Stomach (tissue), 9 donors: ENCODE measurements around the gene ELOVL5. TPM values are rescaled to one million over a fixed set of nuclear protein-coding genes. Genes with fewer than 3 reads are reported as not detected.
A peak's percentile ranks its signal among the peaks of the same experiment; 100 is the strongest.
"Not testable (repeated sequence)": the region's sequence is repeated elsewhere in the genome, so short reads cannot be mapped to it uniquely, and the experiment has no call there.

Source experiments
- DNase-seq, 2 donors: peaks; one replicate each; pipeline versions ENCODE4 v3.0.0 to v3.0.0-alpha.2; 2013 to 2019
- H3K27ac ChIP-seq, 5 donors: fragments of 200-600 bp in 4 of 5; sonication (generic) in 4 of 5; one replicate each; pipeline ENCODE4 v1.5.1; 2013 to 2019; ENCODE audit warnings: mild to moderate bottlenecking in 1 of 5, moderate library complexity in 1 of 5
- H3K27me3 ChIP-seq, 3 donors: fragments of 200-600 bp; sonication (generic); one replicate each; pipeline ENCODE4 v1.5.1; 2017 to 2019; ENCODE audit warnings: mixed run types in 1 of 3
- H3K36me3 ChIP-seq, 4 donors: fragments of 200-600 bp; sonication (generic); 1 replicate in 3 of 4; 2 replicates in 1 of 4; pipeline ENCODE4 v1.5.1; 2016 to 2019
- H3K4me1 ChIP-seq, 4 donors: fragments of 200-600 bp; sonication (generic); one replicate each; pipeline ENCODE4 v1.5.1; 2016 to 2019
- H3K4me3 ChIP-seq, 4 donors: fragments of 200-600 bp; sonication (generic) in 3 of 4; one replicate each; pipeline ENCODE4 v1.5.1; 2016 to 2019; ENCODE audit warnings: mild to moderate bottlenecking in 1 of 4
- H3K9me3 ChIP-seq, 4 donors: fragments of 200-600 bp; sonication (generic); one replicate each; pipeline ENCODE4 v1.5.1; 2016 to 2019
- EP300 ChIP-seq: sonication (generic); formaldehyde crosslinking; IDR thresholded peaks from one replicate; pipeline ENCODE4 v1.6.1; 2017; ENCODE audit warnings: antibody characterized with exemption
- POLR2A ChIP-seq, 4 donors: fragments of 450-650 bp; IDR thresholded peaks; one replicate each; pipeline ENCODE4 v1.6.1; 2016; ENCODE audit warnings: antibody characterized with exemption in 4 of 4, control low read depth in 2 of 4, mild to moderate bottlenecking in 1 of 4, moderate library complexity in 1 of 4
- POLR2AphosphoS5 ChIP-seq, 3 donors: sonication (generic); formaldehyde crosslinking; IDR thresholded peaks; one replicate each; pipeline ENCODE4 v1.6.1; 2016; ENCODE audit warnings: antibody characterized with exemption in 3 of 3
- WGBS, 5 donors: extraction: QIAGEN DNeasy Blood & Tissue Kit in 3 of 5; methylation state at CpG; one replicate each; pipeline versions ENCODE4 v1.1.5 to v1.1.7; 2013 to 2018; 5-methylcytosine and 5-hydroxymethylcytosine counted together
- intact Hi-C: fragments of 100-400 bp; cut with DNase I; formaldehyde crosslinking; loops from one replicate; pipeline ENCODE4 v1.15.1; 2023; ENCODE audit warnings: low total_unique reads
- polyA plus RNA-seq, 3 donors: library from polyadenylated mRNA; stranded (reverse); fragments of 200-250 nt; gene quantifications; one replicate each; pipeline ENCODE4 v1.2.3, GENCODE V29; 2013
- total RNA-seq, 5 donors: library from RNA; depleted of rRNA; stranded (reverse); fragments of >200 nt; gene quantifications; one replicate each; pipeline versions ENCODE4 v1.1.0 to v1.2.3, GENCODE V29; 2014 to 2016
- TF ChIP-seq, protein P1 (sequence below), 7 experiments: fragments of 450-650 bp in 4 of 7; fragments of 200-600 bp in 3 of 7; sonication (generic) in 3 of 7; IDR thresholded peaks; one replicate each; pipeline ENCODE4 v1.5.1; 2016 to 2019; ENCODE audit warnings: antibody characterized with exemption in 7 of 7, control low read depth in 2 of 7, mild to moderate bottlenecking in 1 of 7
- donor health status: healthy with polysubstance abuse.
- donor health status: Bipolar disorder and iron deficiency.
- donor health status: healthy.

ELOVL5 gene
- total and polyA plus RNA-seq, 8 donors: 2.6 to 57.8 (median 12.8) TPM

DNA sequence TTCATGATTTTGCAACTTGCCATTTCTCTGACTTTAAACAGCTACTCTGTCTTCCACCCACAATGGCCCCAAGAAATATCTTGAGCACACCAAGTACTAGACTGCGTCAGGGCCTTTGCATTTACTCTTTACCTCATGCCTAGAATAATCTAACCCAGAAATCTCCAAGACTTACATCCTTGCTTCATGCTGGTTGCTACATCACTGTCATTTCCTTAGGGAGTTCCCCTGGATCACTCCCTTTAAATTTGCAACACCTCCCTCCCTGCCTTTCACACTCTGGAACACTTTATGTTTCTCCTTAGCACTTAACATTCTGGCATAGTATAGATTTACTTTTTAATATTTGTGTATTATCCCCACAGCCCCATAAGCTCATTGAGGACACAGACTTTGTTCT, 4.9 kb upstream of the ELOVL5 start:
- TF ChIP-seq POLR2AphosphoS5 (IDR thresholded peaks at IDR 0.05): no peak
- TF ChIP-seq, protein P1, sequence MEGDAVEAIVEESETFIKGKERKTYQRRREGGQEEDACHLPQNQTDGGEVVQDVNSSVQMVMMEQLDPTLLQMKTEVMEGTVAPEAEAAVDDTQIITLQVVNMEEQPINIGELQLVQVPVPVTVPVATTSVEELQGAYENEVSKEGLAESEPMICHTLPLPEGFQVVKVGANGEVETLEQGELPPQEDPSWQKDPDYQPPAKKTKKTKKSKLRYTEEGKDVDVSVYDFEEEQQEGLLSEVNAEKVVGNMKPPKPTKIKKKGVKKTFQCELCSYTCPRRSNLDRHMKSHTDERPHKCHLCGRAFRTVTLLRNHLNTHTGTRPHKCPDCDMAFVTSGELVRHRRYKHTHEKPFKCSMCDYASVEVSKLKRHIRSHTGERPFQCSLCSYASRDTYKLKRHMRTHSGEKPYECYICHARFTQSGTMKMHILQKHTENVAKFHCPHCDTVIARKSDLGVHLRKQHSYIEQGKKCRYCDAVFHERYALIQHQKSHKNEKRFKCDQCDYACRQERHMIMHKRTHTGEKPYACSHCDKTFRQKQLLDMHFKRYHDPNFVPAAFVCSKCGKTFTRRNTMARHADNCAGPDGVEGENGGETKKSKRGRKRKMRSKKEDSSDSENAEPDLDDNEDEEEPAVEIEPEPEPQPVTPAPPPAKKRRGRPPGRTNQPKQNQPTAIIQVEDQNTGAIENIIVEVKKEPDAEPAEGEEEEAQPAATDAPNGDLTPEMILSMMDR (IDR thresholded peaks at IDR 0.05): no peak
- Histone ChIP-seq H3K27ac (no peak overlapping the region), H3K4me3 (no peak overlapping the region), H3K9me3 (no peaks in the 10 kb centered on the region), H3K36me3 (no peaks in the 10 kb centered on the region), H3K27me3 (peaks cover 0 to 10% (median 0%) of the 10 kb centered on the region in 3 donors), H3K4me1 (peaks cover 6 to 35% (median 20%) of the 10 kb centered on the region in 4 donors)
- intact Hi-C loops: no loop called here
- WGBS, 5 donors: 87 to 100% (median 93%) methylated on average over 1 of the region's 1 CpG
- no peak for DNase-seq

DNA sequence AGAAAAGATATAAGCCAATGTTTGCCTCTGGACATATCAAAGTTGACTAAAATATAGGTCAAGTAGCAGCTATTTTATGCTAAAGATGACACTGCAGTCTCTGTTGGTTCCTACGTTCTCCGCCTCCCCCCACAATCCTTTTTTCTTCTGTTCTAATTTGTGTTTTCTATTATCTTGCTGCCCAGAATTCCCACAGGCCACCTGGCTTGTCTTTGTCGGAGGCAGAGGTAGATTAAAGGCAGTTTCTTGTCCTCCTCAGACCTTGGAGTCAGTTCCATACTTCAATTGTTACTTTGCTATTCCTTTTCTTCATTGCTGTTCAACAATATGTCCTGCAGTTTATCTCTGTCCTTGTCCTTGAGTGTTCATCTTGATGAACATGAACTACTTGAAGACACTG, 3.6 kb upstream of the ELOVL5 start:
- peaks cover 0 to 30% (median 21%) of the 10 kb centered on the region in 4 donors for H3K4me1 ChIP-seq
- no peak overlapping the region for H3K27ac ChIP-seq
- H3K27me3 ChIP-seq: peaks cover 0 to 22% (median 7%) of the 10 kb centered on the region in 3 donors
- H3K4me3 ChIP-seq: no peak overlapping the region
- H3K9me3 ChIP-seq: no peaks in the 10 kb centered on the region
- no peaks in the 10 kb centered on the region for H3K36me3 ChIP-seq
- intact Hi-C loops: no loop called here
- 58 to 81% (median 78%) methylated on average over 3 of the region's 3 CpGs for WGBS, 5 donors
- no peak for DNase-seq
- TF ChIP-seq POLR2AphosphoS5 (IDR thresholded peaks at IDR 0.05): no peak
- no peak for TF ChIP-seq EP300
- TF ChIP-seq, protein P1 (IDR thresholded peaks at IDR 0.05): no peak
- TF ChIP-seq POLR2A (IDR thresholded peaks at IDR 0.05): no peak

DNA sequence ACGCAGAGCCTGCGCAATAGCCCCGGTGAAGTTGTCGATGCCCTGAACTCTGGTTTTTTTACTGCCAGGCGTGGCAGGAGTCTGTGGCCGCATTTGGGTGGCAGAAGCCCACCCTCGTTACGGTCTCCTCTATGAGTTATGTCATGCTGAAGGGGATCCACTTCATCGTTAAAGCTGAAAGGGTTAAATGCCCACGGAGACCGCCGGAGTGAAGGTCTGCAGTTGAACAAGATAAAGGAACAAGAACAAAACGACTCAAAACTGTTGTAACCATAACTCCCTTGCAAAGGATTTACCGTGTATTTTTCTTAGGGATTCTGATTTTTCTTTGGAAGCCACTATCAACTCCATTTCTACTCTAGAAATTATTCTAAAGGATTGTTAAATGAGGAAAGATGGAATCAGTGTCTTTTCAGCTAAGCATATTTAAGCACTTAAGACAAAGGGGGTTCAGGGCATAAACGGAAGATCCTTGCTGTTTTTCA, 501 bp upstream of the ELOVL5 start:
- intact Hi-C loops: no loop called here
- 3 to 8% (median 5%) methylated on average over 15 of the region's 15 CpGs for WGBS, 5 donors
- H3K4me3 ChIP-seq: peak overlapping the region; percentile 72 to 93 (median 84)
- no peaks in the 10 kb centered on the region for H3K36me3 ChIP-seq
- H3K4me1 ChIP-seq: peaks cover 0 to 40% (median 28%) of the 10 kb centered on the region in 4 donors
- no peak for TF ChIP-seq POLR2AphosphoS5 (IDR thresholded peaks at IDR 0.05)
- TF ChIP-seq EP300: peak; percentile 28
- DNase-seq: no peak
- H3K9me3 ChIP-seq: no peaks in the 10 kb centered on the region
- H3K27me3 ChIP-seq: peaks cover 0 to 26% (median 7%) of the 10 kb centered on the region in 3 donors
- H3K27ac ChIP-seq: peak overlapping the region; percentile 89 to 99 (median 97)

DNA sequence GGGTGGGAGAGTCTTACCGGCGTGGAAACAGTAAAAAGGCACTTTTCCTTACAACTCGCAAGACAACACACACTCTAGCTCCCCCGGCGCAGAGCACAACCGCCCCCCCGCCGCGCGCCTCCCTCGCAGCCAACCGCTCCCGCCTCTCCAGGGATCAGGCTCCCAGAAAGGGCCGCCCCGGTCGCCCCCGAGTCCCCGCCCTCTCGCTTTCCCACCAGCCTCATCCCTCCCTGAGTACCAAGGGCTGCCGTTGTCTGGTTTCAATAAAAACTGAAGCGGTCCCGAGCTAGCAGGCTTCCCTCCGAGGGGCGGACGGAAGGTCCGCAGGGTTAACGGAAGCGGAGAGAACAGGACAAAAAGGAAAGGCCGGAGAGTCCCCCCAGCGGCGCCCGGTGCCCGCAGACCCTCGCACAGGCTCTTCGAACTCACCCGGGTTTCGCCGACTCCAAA, 804 bp downstream of the ELOVL5 start:
- DNase-seq: peak; percentile 36 to 86
- Histone ChIP-seq H3K27ac (peak overlapping the region; percentile 89 to 99 (median 97)), H3K27me3 (peaks cover 0 to 26% (median 7%) of the 10 kb centered on the region in 3 donors), H3K36me3 (no peaks in the 10 kb centered on the region), H3K9me3 (no peaks in the 10 kb centered on the region), H3K4me1 (peaks cover 0 to 51% (median 34%) of the 10 kb centered on the region in 4 donors), H3K4me3 (peak overlapping the region; percentile 72 to 93 (median 84))
- WGBS, 5 donors: 0 to 2% (median 1%) methylated on average over 26 to 38 of the region's 38 CpGs
- intact Hi-C loops: no loop called here
- TF ChIP-seq POLR2A (IDR thresholded peaks at IDR 0.05): no peak

DNA sequence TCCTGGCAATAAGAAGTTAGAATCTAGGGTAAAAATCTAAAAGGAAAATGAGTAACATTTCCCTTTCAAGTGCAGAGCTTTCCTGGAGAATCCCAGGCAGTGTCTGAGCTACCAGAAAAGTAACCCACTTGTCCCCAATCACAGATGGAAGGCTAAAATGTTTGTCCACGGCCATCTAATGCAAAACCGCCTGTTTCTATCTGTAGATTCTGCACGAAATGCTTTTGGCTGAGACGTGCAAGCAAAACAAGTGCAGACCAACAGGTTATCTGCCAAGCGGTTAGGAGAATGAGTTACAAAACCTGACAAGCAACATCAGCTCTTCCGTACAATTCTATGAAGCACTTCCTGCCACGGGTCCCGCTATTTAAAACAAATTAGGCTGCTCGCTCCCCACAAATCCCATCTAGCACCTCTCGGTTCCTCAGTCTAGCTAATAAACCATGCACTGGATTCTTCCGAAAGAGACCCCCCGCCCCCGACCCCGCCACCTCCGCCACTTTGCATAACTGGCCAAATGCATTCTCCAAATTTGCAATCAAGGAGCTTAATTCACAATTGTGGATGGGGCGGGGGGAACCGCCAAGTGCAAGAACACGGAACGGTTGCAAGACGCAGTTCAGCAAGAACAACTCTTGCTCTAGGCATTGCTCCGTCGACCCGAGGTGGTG, 1.4 kb downstream of the ELOVL5 start:
- H3K9me3 ChIP-seq: no peaks in the 10 kb centered on the region
- peak in 1 of 2 donors; percentile 62 for DNase-seq
- H3K27ac ChIP-seq: peak overlapping the region; percentile 89 to 99 (median 97)
- H3K36me3 ChIP-seq: no peaks in the 10 kb centered on the region
- H3K27me3 ChIP-seq: peaks cover 0 to 26% (median 7%) of the 10 kb centered on the region in 3 donors
- TF ChIP-seq EP300: no peak
- TF ChIP-seq, protein P1 (IDR thresholded peaks at IDR 0.05): no peak
- WGBS, 5 donors: 1 to 2% (median 1%) methylated on average over 23 of the region's 23 CpGs
- intact Hi-C loops: no loop called here
- H3K4me3 ChIP-seq: peak overlapping the region; percentile 72 to 93 (median 84)
- H3K4me1 ChIP-seq: peaks cover 0 to 56% (median 37%) of the 10 kb centered on the region in 4 donors

DNA sequence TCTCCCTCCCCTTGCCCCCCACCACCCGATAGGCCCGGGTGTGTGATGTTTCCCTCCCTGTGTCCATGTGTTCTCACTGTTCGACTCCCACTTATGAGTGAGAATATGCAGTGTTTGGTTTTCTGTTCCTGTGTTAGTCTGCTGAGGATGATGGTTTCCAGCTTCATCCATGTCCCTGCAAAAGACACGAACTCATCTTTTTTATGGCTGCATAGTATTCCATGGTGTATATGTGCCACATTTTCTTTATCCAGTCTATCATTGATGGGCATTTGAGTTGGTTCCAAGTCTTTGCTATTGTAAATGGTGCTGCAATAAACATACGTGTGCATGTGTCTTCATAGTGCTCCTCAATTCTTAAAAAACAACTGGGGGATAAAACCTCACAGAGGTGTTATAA, 2.7 kb downstream of the ELOVL5 start:
- intact Hi-C loops, H3K36me3 ChIP-seq, H3K9me3 ChIP-seq, H3K27ac ChIP-seq, DNase-seq, H3K4me3 ChIP-seq: not testable (repeated sequence)
- WGBS, 5 donors: 78 to 97% (median 96%) methylated on average over 5 of the region's 5 CpGs
- peaks cover 0 to 64% (median 42%) of the 10 kb centered on the region in 4 donors for H3K4me1 ChIP-seq
- H3K27me3 ChIP-seq: peaks cover 0 to 26% (median 7%) of the 10 kb centered on the region in 3 donors
